Psoas muscle (tissue), 8 donors: ENCODE measurements around the gene KCTD7. TPM values are rescaled to one million over a fixed set of nuclear protein-coding genes. Genes with fewer than 3 reads are reported as not detected.

ENCODE experiments used
- ATAC-seq, 4 donors: fragments of 200-7000 bp; cut with Tn5 transposase; one replicate each; pipeline ENCODE4 v1.9.1; 2020; ENCODE audit warnings: moderate library complexity in 3 of 4, mild to moderate bottlenecking in 2 of 4
- DNase-seq, 2 donors: peaks; one replicate each; pipeline ENCODE4 v3.0.0-alpha.2; 2020
- H3K27ac ChIP-seq: fragments of 200-600 bp; one replicate; pipeline ENCODE4 v1.8.0; 2022
- H3K27me3 ChIP-seq, 3 donors: fragments of 200-600 bp in 1 of 3; one replicate each; pipeline versions ENCODE4 v1.6.1 to v1.8.0; 2013 to 2022; ENCODE audit warnings: low read length in 2 of 3, mild to moderate bottlenecking in 2 of 3, moderate library complexity in 1 of 3; ENCODE audit not compliant: insufficient read depth in 3 of 3
- H3K36me3 ChIP-seq, 2 donors: fragments of 200-600 bp in 1 of 2; one replicate each; pipeline versions ENCODE4 v1.6.1 to v1.8.0; 2013 to 2022; ENCODE audit warnings: low read depth in 1 of 2, mild to moderate bottlenecking in 1 of 2, moderate library complexity in 1 of 2; ENCODE audit not compliant: insufficient read depth in 1 of 2
- H3K4me1 ChIP-seq: fragments of 200-600 bp; one replicate; pipeline ENCODE4 v1.8.0; 2022
- H3K4me3 ChIP-seq: fragments of 200-600 bp; one replicate; pipeline ENCODE4 v1.8.0; 2022; ENCODE audit warnings: mild to moderate bottlenecking
- H3K9me3 ChIP-seq: fragments of 200-600 bp; one replicate; pipeline ENCODE4 v1.8.0; 2022
- CTCF ChIP-seq: fragments of 200-600 bp; IDR thresholded peaks from one replicate; pipeline ENCODE4 v1.8.0; 2022; ENCODE audit warnings: antibody characterized with exemption
- WGBS, 3 donors: extraction: QIAGEN DNeasy Blood & Tissue Kit; methylation state at CpG; one replicate each; pipeline versions ENCODE4 v1.1.6 to v1.1.7; 2013; 5-methylcytosine and 5-hydroxymethylcytosine counted together
- intact Hi-C, 2 donors: fragments of 100-400 bp; cut with DNase I; formaldehyde crosslinking; loops; one replicate each; pipeline versions ENCODE4 v1.11.0 to v1.14.2; 2022
- polyA plus RNA-seq, 3 donors: library from polyadenylated mRNA; stranded (reverse); fragments of 200-250 nt; gene quantifications; one replicate each; pipeline ENCODE4 v1.2.3, GENCODE V29; 2013
- total RNA-seq, 4 donors: library from RNA; stranded (reverse); fragmentation: NEBNext Ultra II Directional in 2 of 4; extraction: Animal tissue kit (Norgen Biotek cat#: 25700) in 2 of 4; gene quantifications; one replicate each; pipeline versions ENCODE4 v1.2.1 to v1.2.4, GENCODE V29; 2021 to 2023
- donor health status: healthy with polysubstance abuse.
- donor health status: DM: no; HTN: no; CAD: no; lungs with moderate emphysema.
- donor health status: Bipolar disorder and iron deficiency.
- donor health status: healthy.
- donor health status: DM: yes; HTN: yes; CAD: no.
- donor health status: DM: no; HTN: no; CAD: no.
- donor health status: DM: no; HTN: no; CAD: no.
- donor health status: DM: yes; HTN: yes; CAD: no.

KCTD7 gene
- total and polyA plus RNA-seq, 7 donors: 2.2 to 9.8 (median 4.0) TPM

- 0 to 1% (median 1%) methylated on average over 18 of the region's 18 CpGs for WGBS, 3 donors
- no peaks in the 10 kb centered on the region for H3K27me3 ChIP-seq
- H3K9me3 ChIP-seq: no peaks in the 10 kb centered on the region
- H3K27ac ChIP-seq: peak overlapping the region; percentile 96
- peak overlapping the region; percentile 87 for H3K4me3 ChIP-seq
- peak in 1 of 2 donors; percentile 47 for DNase-seq
- no peak for TF ChIP-seq CTCF
- peak; percentile 18 to 54 (median 24) for ATAC-seq
- intact Hi-C loops: loop anchor here (2.0 to 5.0 kb wide), 4 partner anchors 35 to 71 kb away; no protein-coding TSS in a partner anchor
- H3K4me1 ChIP-seq: peaks cover 5% of the 10 kb centered on the region
- H3K36me3 ChIP-seq: no peaks in the 10 kb centered on the region
These were observed 760 bp upstream of the KCTD7 start for GRCh38 chr7:66627881-66628360.

GRCh38 chr7:66629222-66630062, 761 bp downstream of the KCTD7 start:
- DNase-seq (no peak), ATAC-seq (peak in 2 of 4 donors; percentile 38)
- Histone ChIP-seq H3K4me3 (peak overlapping the region; percentile 87), H3K36me3 (peaks cover 0 to 15% of the 10 kb centered on the region in 2 donors), H3K4me1 (peaks cover 5% of the 10 kb centered on the region), H3K27ac (peak overlapping the region; percentile 96), H3K27me3 (no peaks in the 10 kb centered on the region), H3K9me3 (no peaks in the 10 kb centered on the region)
- intact Hi-C loops: loop anchor here (2.0 to 5.0 kb wide), 4 partner anchors 37 to 72 kb away; no protein-coding TSS in a partner anchor
- no peak for TF ChIP-seq CTCF
- 14 to 29% (median 28%) methylated on average over 17 to 35 of the region's 35 CpGs for WGBS, 3 donors

GRCh38 chr7:66630531-66630930, 1.9 kb downstream of the KCTD7 start:
- ATAC-seq (no peak), DNase-seq (no peak)
- 89 to 96% (median 95%) methylated on average over 1 of the region's 1 CpG for WGBS, 3 donors
- intact Hi-C loops: no loop called here
- no peak overlapping the region for H3K27ac ChIP-seq
- H3K27me3 ChIP-seq: no peaks in the 10 kb centered on the region
- H3K36me3 ChIP-seq: peaks cover 0 to 23% of the 10 kb centered on the region in 2 donors
- H3K4me1 ChIP-seq: peaks cover 5% of the 10 kb centered on the region
- no peak for TF ChIP-seq CTCF
- H3K9me3 ChIP-seq: no peaks in the 10 kb centered on the region
- H3K4me3 ChIP-seq: no peak overlapping the region

GRCh38 chr7:66631471-66631870, 2.8 kb downstream of the KCTD7 start:
- Histone ChIP-seq H3K36me3 (peaks cover 0 to 23% of the 10 kb centered on the region in 2 donors), H3K27me3 (no peaks in the 10 kb centered on the region), H3K4me3 (no peak overlapping the region), H3K4me1 (peaks cover 5% of the 10 kb centered on the region), H3K9me3 (no peaks in the 10 kb centered on the region), H3K27ac (no peak overlapping the region)
- intact Hi-C loops: no loop called here
- DNase-seq (no peak), ATAC-seq (no peak)
- whole genome bisulfite sequencing, 3 donors: 77 to 87% (median 78%) methylated on average over 6 of the region's 6 CpGs
- TF ChIP-seq CTCF: no peak
